Smooth muscle cell (in vitro differentiated cells): ENCODE data around the gene RRP1. TPM values are rescaled to one million over a fixed set of nuclear protein-coding genes. Genes with fewer than 3 reads are reported as not detected.

Experiments used
- DNase-seq: peaks from one replicate; lab custom pipeline; 2025; ENCODE audit not compliant: unreplicated experiment; lab: John Stamatoyannopoulos, UW
- H2AFZ ChIP-seq: fragments of 200-600 bp; sonication (generic); 2 replicates; pipeline ENCODE4 v1.6.0; 2016; ENCODE audit warnings: antibody characterized with exemption, low read depth, mild to moderate bottlenecking
- H3F3A ChIP-seq: fragments of 200-600 bp; sonication (generic); 2 replicates; pipeline ENCODE4 v1.6.0; 2017; ENCODE audit warnings: antibody characterized with exemption, low read depth
- H3K27ac ChIP-seq: fragments of 200-600 bp; sonication (generic); 2 replicates; pipeline ENCODE4 v1.5.1; 2016; ENCODE audit warnings: low read depth, mild to moderate bottlenecking
- H3K27me3 ChIP-seq: fragments of 200-600 bp; sonication (generic); 2 replicates; pipeline ENCODE4 v1.6.1; 2016; ENCODE audit warnings: low read depth, mild to moderate bottlenecking
- H3K36me3 ChIP-seq: fragments of 200-600 bp; sonication (generic); 2 replicates; pipeline ENCODE4 v1.5.1; 2016; ENCODE audit warnings: low read depth
- H3K4me1 ChIP-seq: fragments of 200-600 bp; sonication (generic); 2 replicates; pipeline ENCODE4 v1.5.1; 2016; ENCODE audit warnings: low read depth
- H3K4me2 ChIP-seq: fragments of 200-600 bp; sonication (generic); 2 replicates; pipeline ENCODE4 v1.6.0; 2016; ENCODE audit warnings: mild to moderate bottlenecking
- H3K4me3 ChIP-seq: fragments of 200-600 bp; sonication (generic); 2 replicates; pipeline ENCODE4 v1.5.1; 2016; ENCODE audit warnings: mild to moderate bottlenecking
- H3K79me2 ChIP-seq: fragments of 200-600 bp; sonication (generic); 2 replicates; pipeline ENCODE4 v1.6.0; 2016; ENCODE audit warnings: low read depth, mild to moderate bottlenecking
- H3K9ac ChIP-seq: fragments of 200-600 bp; sonication (generic); 2 replicates; pipeline ENCODE4 v1.6.0; 2016; ENCODE audit warnings: low read depth
- H3K9me3 ChIP-seq: fragments of 200-600 bp; sonication (generic); replicated peaks from 2 replicates; pipeline ENCODE4 v1.5.1; 2016; ENCODE audit warnings: low read depth
- H4K20me1 ChIP-seq: fragments of 200-600 bp; sonication (generic); 2 replicates; pipeline ENCODE4 v1.6.0; 2016; ENCODE audit warnings: low read depth
- CTCF ChIP-seq: fragments of 200-600 bp; sonication (generic); IDR thresholded peaks from 2 replicates; pipeline ENCODE4 v1.5.1; 2017; ENCODE audit warnings: borderline replicate concordance, mild to moderate bottlenecking, antibody characterized with exemption; ENCODE audit not compliant: insufficient read depth, poor library complexity, severe bottlenecking
- WGBS: methylation state at CpG from one replicate; pipeline ENCODE4 v1.1.7; 2016; ENCODE audit warnings: low lambda C conversion rate; 5-methylcytosine and 5-hydroxymethylcytosine counted together
- polyA plus RNA-seq: library from polyadenylated mRNA; unstranded; fragments of >200 nt; fragmentation: Nextera tagmentation; extraction: Ambion mirVana; gene quantifications from 2 replicates; pipeline ENCODE4 v1.2.1, GENCODE V29; 2016
- total RNA-seq: library from RNA; depleted of rRNA; stranded (reverse); fragments of >200 nt; gene quantifications from 2 replicates; pipeline ENCODE4 v1.2.3, GENCODE V29; 2014

The RRP1 gene
- total and polyA plus RNA-seq, 2 experiments from 2014 or later: 11.3 to 17.5 TPM

- H3K79me2 ChIP-seq: no peaks in the 10 kb centered on the region
- H3K9ac ChIP-seq: no peak overlapping the region
- H4K20me1 ChIP-seq: no peaks in the 10 kb centered on the region
- no peaks in the 10 kb centered on the region for H3K36me3 ChIP-seq
- WGBS: 86% methylated on average over 19 of the region's 19 CpGs
- H3K4me2 ChIP-seq: no peak overlapping the region
- peaks cover 9% of the 10 kb centered on the region for H3F3A ChIP-seq
- no peak for DNase-seq
- H2AFZ ChIP-seq: no peak overlapping the region
- no peak for TF ChIP-seq CTCF
- H3K4me1 ChIP-seq: peaks cover 12% of the 10 kb centered on the region
- H3K9me3 ChIP-seq: no peaks in the 10 kb centered on the region
- no peak overlapping the region for H3K4me3 ChIP-seq
- peak overlapping the region; percentile 44 for H3K27ac ChIP-seq
- no peaks in the 10 kb centered on the region for H3K27me3 ChIP-seq
These were observed 24.5 kb upstream of the RRP1 start for GRCh38 chr21:43764576-43765495.

- H3K9ac ChIP-seq: no peak overlapping the region
- no peaks in the 10 kb centered on the region for H3K36me3 ChIP-seq
- H3K79me2 ChIP-seq: no peaks in the 10 kb centered on the region
- H3K27me3 ChIP-seq: no peaks in the 10 kb centered on the region
- H2AFZ ChIP-seq: no peak overlapping the region
- no peak for TF ChIP-seq CTCF
- H4K20me1 ChIP-seq: no peaks in the 10 kb centered on the region
- no peaks in the 10 kb centered on the region for H3K9me3 ChIP-seq
- WGBS: 95% methylated on average over 32 of the region's 34 CpGs
- H3K27ac ChIP-seq: peak overlapping the region; percentile 81
- DNase-seq: no peak
- peaks cover 12% of the 10 kb centered on the region for H3K4me1 ChIP-seq
- H3K4me2 ChIP-seq: no peak overlapping the region
- peaks cover 9% of the 10 kb centered on the region for H3F3A ChIP-seq
- no peak overlapping the region for H3K4me3 ChIP-seq
These were observed 22.5 kb upstream of the RRP1 start for GRCh38 chr21:43766734-43767497.

GRCh38 chr21:43767498-43767983 lies 21.8 kb upstream of the RRP1 start:
- peaks cover 12% of the 10 kb centered on the region for H3K4me1 ChIP-seq
- TF ChIP-seq CTCF: no peak
- 87% methylated on average over 14 of the region's 15 CpGs for WGBS
- no peak for DNase-seq
- no peaks in the 10 kb centered on the region for H3K36me3 ChIP-seq
- H3K4me3 ChIP-seq: no peak overlapping the region
- H3K9ac ChIP-seq: peak overlapping the region; percentile 65
- no peaks in the 10 kb centered on the region for H4K20me1 ChIP-seq
- H3F3A ChIP-seq: peaks cover 9% of the 10 kb centered on the region
- peak overlapping the region; percentile 81 for H3K27ac ChIP-seq
- no peaks in the 10 kb centered on the region for H3K9me3 ChIP-seq
- H3K79me2 ChIP-seq: no peaks in the 10 kb centered on the region
- H3K4me2 ChIP-seq: peak overlapping the region; percentile 40
- no peaks in the 10 kb centered on the region for H3K27me3 ChIP-seq
- H2AFZ ChIP-seq: no peak overlapping the region
